AG04449 (cell line): ENCODE measurements around the gene TPGS1.

ENCODE experiments used
- CTCF ChIA-PET: fragments of 350-600 bp; formaldehyde crosslinking; extraction: SDS; loops from one replicate; lab custom pipeline; 2021; ENCODE audit warnings: antibody characterized with exemption; lab: Yijun Ruan, JAX
- POLR2A ChIA-PET: fragments of 400-600, 350-600 bp; formaldehyde crosslinking; extraction: SDS; loops from one replicate; lab custom pipeline; 2020; ENCODE audit warnings: antibody characterized with exemption, inconsistent platforms; lab: Yijun Ruan, JAX
- DNase-seq: peaks from one replicate; pipeline ENCODE4 v3.0.0-alpha.2; 2010; ENCODE audit warnings: low read depth, low spot score
- H3K4me3 ChIP-seq: 2 replicates; pipeline ENCODE4 v1.5.1; 2011; ENCODE audit warnings: low read depth, mild to moderate bottlenecking, control low read depth, low read length
- CTCF ChIP-seq: IDR thresholded peaks from one replicate; pipeline ENCODE4 v1.5.1; 2011; ENCODE audit warnings: mild to moderate bottlenecking, moderate library complexity, low read length, control low read depth, inconsistent platforms; ENCODE audit not compliant: insufficient read depth; ENCODE audit errors: missing control alignments

Gene TPGS1

DNA sequence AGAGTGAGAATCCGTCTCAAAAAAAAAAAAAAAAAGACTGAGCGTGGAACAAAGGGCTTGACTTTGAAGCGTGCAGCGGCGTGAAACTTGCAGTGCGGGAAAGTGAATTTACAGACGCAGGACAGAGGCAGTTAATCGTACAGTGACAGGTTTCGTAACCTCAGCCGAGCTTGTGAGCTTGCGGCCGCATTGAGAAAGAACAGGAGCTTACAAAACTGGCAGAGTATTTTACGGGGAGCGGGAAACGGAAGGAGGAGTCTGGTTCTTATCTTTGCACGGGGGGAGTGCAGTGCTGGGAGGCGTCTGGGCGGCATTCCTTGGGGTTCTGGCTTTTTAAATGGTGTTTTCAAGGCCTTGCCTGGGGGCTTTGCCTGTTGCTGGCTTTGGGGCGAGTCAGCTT is 59.1 kb downstream of the TPGS1 start:
- ChIA-PET CTCF (interaction anchor here (1.3 kb wide), 1 partner anchor 18 kb away, joined by 5 read pairs; no protein-coding TSS in a partner anchor), POLR2A (no interaction called here)

DNA sequence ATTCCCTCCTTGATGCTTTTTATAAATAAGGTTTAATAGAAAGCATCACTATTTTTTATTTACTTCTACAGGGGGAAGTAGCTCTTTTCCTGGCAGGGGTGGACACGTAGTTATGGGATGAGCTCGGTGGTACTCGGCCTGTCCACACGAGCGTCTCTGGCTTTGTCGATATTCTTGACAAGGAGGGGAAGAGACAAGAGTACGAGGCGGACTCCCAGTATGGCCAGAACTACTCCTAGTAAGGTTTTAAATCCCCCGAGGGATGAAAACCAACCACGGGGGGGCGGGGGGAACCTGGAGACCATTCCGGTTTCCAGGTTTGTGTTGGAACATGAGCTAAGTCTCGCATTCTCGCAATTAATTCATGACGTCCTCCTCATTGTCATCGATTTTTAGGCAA is 59.5 kb downstream of the TPGS1 start:
- no peak overlapping the region for H3K4me3 ChIP-seq
- TF ChIP-seq CTCF = no peak
- ChIA-PET CTCF (interaction anchor here (1.3 kb wide), 1 partner anchor 18 kb away, joined by 5 read pairs; no protein-coding TSS in a partner anchor), POLR2A (no interaction called here)
- DNase-seq = no peak

More for the DNA sequence above, 59.1 kb downstream of the TPGS1 start:
- TF ChIP-seq CTCF = no peak
- H3K4me3 ChIP-seq = no peak overlapping the region
- DNase-seq = no peak

DNA sequence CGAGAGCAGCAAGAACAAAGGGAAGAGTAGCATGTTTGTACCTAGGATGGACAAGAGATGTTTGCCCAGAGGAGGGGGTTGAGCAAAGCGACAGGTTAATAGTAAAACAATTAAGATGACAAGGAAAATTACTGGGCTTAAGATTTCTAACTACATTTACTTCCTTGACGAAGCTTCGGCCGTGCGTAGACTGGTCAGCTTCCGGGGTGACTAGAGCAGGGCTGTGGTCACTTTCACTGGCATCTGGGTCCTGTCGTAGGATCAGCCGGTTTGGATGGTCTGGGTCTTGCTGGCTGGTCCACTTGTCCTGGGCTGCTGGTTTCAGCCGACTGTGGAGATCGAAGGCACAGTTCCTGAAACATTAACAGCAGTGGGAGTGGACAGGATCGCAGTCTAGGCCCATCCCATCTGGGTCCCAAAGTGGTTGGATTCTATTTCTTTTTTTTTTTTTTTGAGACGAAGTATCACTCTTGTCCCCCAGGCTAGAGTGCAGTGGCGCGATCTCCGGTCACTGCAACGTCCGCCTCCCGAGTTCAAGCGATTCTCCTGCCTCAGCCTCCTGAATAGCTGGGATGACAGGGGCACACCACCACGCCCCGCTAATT is 60.1 kb downstream of the TPGS1 start:
- no peak for TF ChIP-seq CTCF
- no peak for DNase-seq
- POLR2A ChIA-PET = no interaction called here
- CTCF ChIA-PET = interaction anchor here (1.0 to 1.3 kb wide), 2 partner anchors 17 to 34 kb away, joined by 3 to 5 read pairs; no protein-coding TSS in a partner anchor
- H3K4me3 ChIP-seq = no peak overlapping the region
